RWPE1 (cell line): ENCODE measurements around the gene PPP4R4.

ENCODE experiments used
- CTCF ChIA-PET: fragments of 350-600 bp; sonication (Branson Sonifier 250); formaldehyde crosslinking; extraction: SDS; loops from one replicate; lab custom pipeline; 2021; lab: Yijun Ruan, JAX
- POLR2A ChIA-PET: fragments of 400-600 bp; formaldehyde crosslinking; extraction: SDS; loops from one replicate; lab custom pipeline; 2020; ENCODE audit warnings: antibody characterized with exemption; ENCODE audit not compliant: low non-redundant PET; lab: Yijun Ruan, JAX
- DNase-seq: peaks from one replicate; pipeline ENCODE4 v3.0.0; 2012; ENCODE audit warnings: low spot score
- H3K27ac ChIP-seq: fragments of 450-650 bp; 2 replicates; pipeline ENCODE4 v1.5.1; 2017
- CTCF ChIP-seq: fragments of 450-650 bp; conservative IDR thresholded peaks from 2 replicates; pipeline ENCODE4 v1.5.1; 2017; ENCODE audit warnings: low read depth, mild to moderate bottlenecking

Gene PPP4R4

GRCh38 chr14:94180655-94181271 lies 6.6 kb downstream of the PPP4R4 start:
- ChIA-PET POLR2A (interaction anchor here (0.7 kb wide), 1 partner anchor 540 kb away, joined by 9 read pairs; no protein-coding TSS in a partner anchor), CTCF (interaction anchor here (0.6 to 2.3 kb wide), 14 partner anchors 18 to 1133 kb away, joined by 3 to 9 read pairs (median 6); no protein-coding TSS in a partner anchor)
- DNase-seq = peak; percentile 29
- TF ChIP-seq CTCF = peak; percentile 64
- H3K27ac ChIP-seq = no peak overlapping the region

GRCh38 chr14:94181835-94182234 lies 7.7 kb downstream of the PPP4R4 start:
- ChIA-PET POLR2A (no interaction called here), CTCF (interaction anchor here (0.6 to 1.3 kb wide), 3 partner anchors 45 to 1505 kb away, joined by 4 to 5 read pairs (median 5); no protein-coding TSS in a partner anchor)
- TF ChIP-seq CTCF = no peak
- no peak overlapping the region for H3K27ac ChIP-seq
- DNase-seq = no peak

- CTCF ChIA-PET = no interaction called here
- no peak for TF ChIP-seq CTCF
- POLR2A ChIA-PET = no interaction called here
- H3K27ac ChIP-seq = no peak overlapping the region
- DNase-seq = no peak
Observed at GRCh38 chr14:94192536-94192935, 18.4 kb downstream of the PPP4R4 start.

GRCh38 chr14:94193776-94194175 lies 19.7 kb downstream of the PPP4R4 start:
- ChIA-PET POLR2A (no interaction called here), CTCF (no interaction called here)
- H3K27ac ChIP-seq = no peak overlapping the region
- no peak for DNase-seq
- no peak for TF ChIP-seq CTCF

GRCh38 chr14:94196057-94196456 lies 21.9 kb downstream of the PPP4R4 start:
- TF ChIP-seq CTCF = no peak
- DNase-seq = no peak
- ChIA-PET CTCF (no interaction called here), POLR2A (no interaction called here)
- H3K27ac ChIP-seq = no peak overlapping the region

- TF ChIP-seq CTCF = no peak
- no peak for DNase-seq
- ChIA-PET POLR2A (no interaction called here), CTCF (no interaction called here)
- H3K27ac ChIP-seq = no peak overlapping the region
Observed at GRCh38 chr14:94203473-94204210, 29.5 kb downstream of the PPP4R4 start.
